DND-41 (cell line): ENCODE results near the gene PALD1.
"Not testable (repeated sequence)": the region's sequence is repeated elsewhere in the genome, so short reads cannot be mapped to it uniquely, and the experiment has no call there.

ENCODE experiments used
- CTCF ChIP-seq: IDR thresholded peaks from 2 replicates; pipeline ENCODE4 v1.5.1; 2012; ENCODE audit warnings: borderline replicate concordance, low read length, moderate library complexity, mild to moderate bottlenecking; ENCODE audit not compliant: poor library complexity, severe bottlenecking; ENCODE audit errors: extremely low read depth
- EZH2 ChIP-seq: IDR thresholded peaks from 3 replicates; pipeline ENCODE4 v1.6.1; 2012; ENCODE audit warnings: borderline replicate concordance, low read depth, mild to moderate bottlenecking, moderate library complexity, low read length, inconsistent platforms; ENCODE audit not compliant: severe bottlenecking

GRCh38 chr10:70614364-70614763, 135.8 kb downstream of the PALD1 start:
- not testable (repeated sequence) for TF ChIP-seq EZH2, CTCF
